Sigmoid colon (tissue), 7 donors: Measurements from ENCODE around the gene MTCL1. TPM values are rescaled to one million over a fixed set of nuclear protein-coding genes. Genes with fewer than 3 reads are reported as not detected.

Experiments
- DNase-seq: peaks from one replicate; pipeline ENCODE4 v3.0.0-alpha.2; 2019
- H3K27ac ChIP-seq, 4 donors: fragments of 200-600 bp; sonication (generic); one replicate each; pipeline ENCODE4 v1.5.1; 2016 to 2019; ENCODE audit warnings: mild to moderate bottlenecking in 1 of 4
- H3K27me3 ChIP-seq, 3 donors: fragments of 200-600 bp; sonication (generic); one replicate each; pipeline ENCODE4 v1.5.1; 2019; ENCODE audit warnings: mild to moderate bottlenecking in 1 of 3
- H3K36me3 ChIP-seq, 4 donors: fragments of 200-600 bp; sonication (generic); one replicate each; pipeline ENCODE4 v1.5.1; 2016 to 2019
- H3K4me1 ChIP-seq, 4 donors: fragments of 200-600 bp; sonication (generic); one replicate each; pipeline ENCODE4 v1.5.1; 2017 to 2019
- H3K4me3 ChIP-seq, 4 donors: fragments of 200-600 bp; sonication (generic); one replicate each; pipeline ENCODE4 v1.5.1; 2017 to 2019; ENCODE audit warnings: mild to moderate bottlenecking in 2 of 4, moderate library complexity in 1 of 4
- H3K9me3 ChIP-seq, 4 donors: fragments of 200-600 bp in 3 of 4; sonication (generic) in 3 of 4; one replicate each; pipeline versions ENCODE4 v1.5.1 to v1.6.1; 2013 to 2019
- EP300 ChIP-seq, 4 donors: sonication (generic); formaldehyde crosslinking; IDR thresholded peaks; one replicate each; pipeline ENCODE4 v1.6.1; 2017; ENCODE audit warnings: antibody characterized with exemption in 4 of 4
- POLR2A ChIP-seq, 2 donors: fragments of 450-650 bp; IDR thresholded peaks; one replicate each; pipeline ENCODE4 v1.6.1; 2016; ENCODE audit warnings: antibody characterized with exemption in 2 of 2, mild to moderate bottlenecking in 2 of 2, moderate library complexity in 2 of 2
- POLR2AphosphoS5 ChIP-seq, 4 donors: sonication (generic); formaldehyde crosslinking; IDR thresholded peaks; one replicate each; pipeline ENCODE4 v1.6.1; 2017; ENCODE audit warnings: antibody characterized with exemption in 4 of 4
- WGBS, 2 donors: extraction: QIAGEN DNeasy Blood & Tissue Kit; methylation state at CpG; one replicate each; pipeline ENCODE4 v1.1.7; 2013; 5-methylcytosine and 5-hydroxymethylcytosine counted together
- intact Hi-C: fragments of 100-400 bp; cut with DNase I; formaldehyde crosslinking; loops from one replicate; pipeline ENCODE4 v1.15.1; 2023
- polyA plus RNA-seq, 3 donors: library from polyadenylated mRNA; stranded (reverse); fragments of 200-250 nt; gene quantifications; one replicate each; pipeline ENCODE4 v1.2.3, GENCODE V29; 2013
- total RNA-seq, 4 donors: library from RNA; depleted of rRNA; stranded (reverse); fragments of >200 nt; gene quantifications; one replicate each; pipeline ENCODE4 v1.1.0, GENCODE V29; 2016
- TF ChIP-seq, protein P1 (sequence below), 4 experiments: fragments of 450-650 bp in 3 of 4; fragments of 200-600 bp in 1 of 4; IDR thresholded peaks; one replicate each; pipeline ENCODE4 v1.5.1; 2016 to 2019; ENCODE audit warnings: antibody characterized with exemption in 4 of 4, mild to moderate bottlenecking in 3 of 4, moderate library complexity in 2 of 4
- donor health status: healthy with polysubstance abuse.
- donor health status: Bipolar disorder and iron deficiency.
- donor health status: healthy.

Gene MTCL1
- total and polyA plus RNA-seq, 7 donors: 0.69 to 133 (median 58.5) TPM

DNA sequence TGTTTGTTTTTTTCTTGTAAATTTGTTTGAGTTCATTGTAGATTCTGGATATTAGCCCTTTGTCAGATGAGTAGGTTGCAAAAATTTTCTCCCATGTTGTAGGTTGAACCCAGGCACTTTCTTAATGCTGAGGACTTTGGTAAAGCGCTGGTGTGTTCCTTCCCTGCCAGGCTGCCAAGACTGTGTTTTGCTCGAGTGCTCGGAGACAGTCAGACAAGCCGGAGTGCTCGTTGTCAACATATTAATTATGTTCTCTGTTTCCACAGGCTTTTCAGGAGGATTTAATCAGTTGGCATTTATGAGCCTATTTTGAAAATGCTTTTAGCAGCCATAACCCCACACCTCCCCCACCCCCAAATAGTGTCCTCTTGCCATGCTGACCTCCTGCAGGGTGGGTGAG lies 6.4 kb downstream of the MTCL1 start:
- intact Hi-C loops: no loop called here
- 94 to 98% methylated on average over 5 of the region's 5 CpGs for WGBS, 2 donors
- peaks cover 0 to 65% (median 36%) of the 10 kb centered on the region in 4 donors for H3K4me1 ChIP-seq
- H3K9me3 ChIP-seq: no peaks in the 10 kb centered on the region
- TF ChIP-seq EP300 (IDR thresholded peaks at IDR 0.05) (no peak), POLR2AphosphoS5 (IDR thresholded peaks at IDR 0.05) (no peak), POLR2A (IDR thresholded peaks at IDR 0.05) (no peak)
- TF ChIP-seq, protein P1, sequence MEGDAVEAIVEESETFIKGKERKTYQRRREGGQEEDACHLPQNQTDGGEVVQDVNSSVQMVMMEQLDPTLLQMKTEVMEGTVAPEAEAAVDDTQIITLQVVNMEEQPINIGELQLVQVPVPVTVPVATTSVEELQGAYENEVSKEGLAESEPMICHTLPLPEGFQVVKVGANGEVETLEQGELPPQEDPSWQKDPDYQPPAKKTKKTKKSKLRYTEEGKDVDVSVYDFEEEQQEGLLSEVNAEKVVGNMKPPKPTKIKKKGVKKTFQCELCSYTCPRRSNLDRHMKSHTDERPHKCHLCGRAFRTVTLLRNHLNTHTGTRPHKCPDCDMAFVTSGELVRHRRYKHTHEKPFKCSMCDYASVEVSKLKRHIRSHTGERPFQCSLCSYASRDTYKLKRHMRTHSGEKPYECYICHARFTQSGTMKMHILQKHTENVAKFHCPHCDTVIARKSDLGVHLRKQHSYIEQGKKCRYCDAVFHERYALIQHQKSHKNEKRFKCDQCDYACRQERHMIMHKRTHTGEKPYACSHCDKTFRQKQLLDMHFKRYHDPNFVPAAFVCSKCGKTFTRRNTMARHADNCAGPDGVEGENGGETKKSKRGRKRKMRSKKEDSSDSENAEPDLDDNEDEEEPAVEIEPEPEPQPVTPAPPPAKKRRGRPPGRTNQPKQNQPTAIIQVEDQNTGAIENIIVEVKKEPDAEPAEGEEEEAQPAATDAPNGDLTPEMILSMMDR (IDR thresholded peaks at IDR 0.05): no peak
- no peaks in the 10 kb centered on the region for H3K27me3 ChIP-seq
- DNase-seq: no peak
- no peaks in the 10 kb centered on the region for H3K36me3 ChIP-seq
- peak overlapping the region in 2 of 4 donors; percentile 3 to 4 for H3K4me3 ChIP-seq
- H3K27ac ChIP-seq: peak overlapping the region; percentile 42 to 75 (median 72)

DNA sequence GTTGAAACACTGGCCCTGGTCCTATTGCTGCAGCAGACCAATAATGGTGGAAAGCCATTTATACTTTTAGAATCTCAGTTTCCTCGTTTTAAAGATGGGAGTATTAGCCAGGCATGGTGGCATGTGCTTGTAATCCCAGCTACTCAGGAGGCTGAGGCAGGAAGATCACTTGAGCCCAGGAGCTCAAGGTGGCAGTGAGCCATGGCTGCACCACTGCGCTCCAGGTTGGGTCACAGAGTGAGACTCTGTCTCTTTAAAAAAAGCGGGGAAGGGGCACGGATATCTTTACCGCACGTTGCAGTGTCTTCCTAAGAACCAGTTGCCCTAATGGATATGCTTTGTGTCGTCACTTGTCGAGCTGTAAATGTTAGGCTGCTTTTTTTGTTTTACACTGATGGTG lies 8.3 kb downstream of the MTCL1 start:
- Histone ChIP-seq H3K4me3 (no peak overlapping the region), H3K4me1 (peaks cover 0 to 84% (median 49%) of the 10 kb centered on the region in 4 donors), H3K27me3 (no peaks in the 10 kb centered on the region), H3K36me3 (peaks cover 0 to 3% (median 0%) of the 10 kb centered on the region in 4 donors), H3K9me3 (no peaks in the 10 kb centered on the region), H3K27ac (peak overlapping the region; percentile 11 to 75 (median 72))
- DNase-seq: no peak
- intact Hi-C loops: no loop called here
- WGBS, 2 donors: 65 to 75% methylated on average over 8 of the region's 8 CpGs
- no peak for TF ChIP-seq EP300 (IDR thresholded peaks at IDR 0.05)
- no peak for TF ChIP-seq POLR2A (IDR thresholded peaks at IDR 0.05)
- TF ChIP-seq POLR2AphosphoS5 (IDR thresholded peaks at IDR 0.05): no peak
- TF ChIP-seq, protein P1 (IDR thresholded peaks at IDR 0.05): no peak

DNA sequence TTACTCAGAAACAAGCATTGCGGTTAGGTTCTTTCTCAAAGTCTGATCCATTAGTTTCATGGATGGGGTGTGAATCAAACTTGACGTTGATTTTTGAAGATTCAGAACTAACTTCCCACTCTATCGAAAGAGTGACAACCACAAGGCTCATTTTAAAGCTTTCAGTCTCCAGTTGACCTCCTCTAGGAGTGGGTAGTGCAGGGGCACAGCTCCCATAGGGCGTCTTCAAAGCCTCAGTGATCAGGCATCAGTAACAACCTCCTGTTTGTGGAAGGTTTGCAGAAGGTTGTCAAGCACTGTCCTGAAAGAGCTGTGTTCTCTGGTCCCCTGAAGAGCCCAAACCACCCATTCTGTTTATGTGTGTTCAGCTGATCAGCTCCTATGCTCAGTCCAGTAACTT lies 10.2 kb downstream of the MTCL1 start:
- DNase-seq: no peak
- Histone ChIP-seq H3K4me3 (no peak overlapping the region), H3K36me3 (peaks cover 0 to 17% (median 8%) of the 10 kb centered on the region in 4 donors), H3K27ac (peak overlapping the region in 3 of 4 donors; percentile 72 to 75 (median 73)), H3K4me1 (peaks cover 0 to 67% (median 45%) of the 10 kb centered on the region in 4 donors), H3K27me3 (no peaks in the 10 kb centered on the region), H3K9me3 (no peaks in the 10 kb centered on the region)
- WGBS, 2 donors: 86 to 92% methylated on average over 4 of the region's 4 CpGs
- intact Hi-C loops: no loop called here
- TF ChIP-seq POLR2A (IDR thresholded peaks at IDR 0.05): no peak
- TF ChIP-seq EP300 (IDR thresholded peaks at IDR 0.05): no peak
- no peak for TF ChIP-seq POLR2AphosphoS5 (IDR thresholded peaks at IDR 0.05)
- TF ChIP-seq, protein P1 (IDR thresholded peaks at IDR 0.05): no peak

DNA sequence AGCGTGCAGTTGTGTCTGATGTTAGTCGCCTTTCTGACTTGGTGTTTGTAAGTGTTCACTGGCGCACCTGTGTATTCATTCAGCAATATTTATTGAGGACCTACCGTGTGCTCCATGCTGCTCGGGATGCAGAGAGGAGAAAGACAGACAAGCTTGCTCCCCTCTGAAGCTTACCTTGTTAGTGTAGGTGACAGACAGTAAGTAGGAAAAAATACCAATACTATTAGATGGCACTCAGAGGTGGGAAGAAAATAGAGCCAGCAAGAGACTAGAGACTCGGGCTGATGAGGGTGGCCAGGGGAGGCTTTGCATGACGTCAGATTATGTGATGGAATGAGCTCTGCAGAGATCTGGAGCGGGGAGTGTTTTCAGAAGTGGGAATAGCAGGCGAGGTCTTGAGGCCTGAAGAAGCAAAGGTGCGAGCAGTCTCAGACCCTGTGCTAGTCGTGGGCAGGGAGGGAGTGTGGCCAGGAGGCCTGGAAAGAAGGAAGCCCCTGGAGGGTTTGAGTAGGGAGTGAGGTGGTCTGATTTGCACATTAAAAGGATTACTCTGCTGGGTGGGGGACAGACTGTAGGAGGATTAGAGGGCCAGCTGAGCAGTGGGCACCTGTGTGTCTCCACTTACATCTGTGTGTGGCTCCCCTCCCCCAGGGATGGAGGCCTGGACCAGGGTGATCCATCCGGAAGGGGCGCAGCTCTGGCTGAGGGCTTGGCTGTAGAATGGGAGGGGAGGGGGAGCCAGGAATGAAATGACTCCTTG lies 11.8 kb downstream of the MTCL1 start:
- peaks cover 0 to 70% (median 45%) of the 10 kb centered on the region in 4 donors for H3K4me1 ChIP-seq
- no peaks in the 10 kb centered on the region for H3K9me3 ChIP-seq
- peaks cover 0 to 31% (median 15%) of the 10 kb centered on the region in 4 donors for H3K36me3 ChIP-seq
- H3K4me3 ChIP-seq: no peak overlapping the region
- TF ChIP-seq, protein P1 (IDR thresholded peaks at IDR 0.05): no peak
- no peak for TF ChIP-seq EP300 (IDR thresholded peaks at IDR 0.05)
- TF ChIP-seq POLR2A (IDR thresholded peaks at IDR 0.05): no peak
- TF ChIP-seq POLR2AphosphoS5 (IDR thresholded peaks at IDR 0.05): no peak
- WGBS, 2 donors: 72 to 84% methylated on average over 13 of the region's 13 CpGs
- no peaks in the 10 kb centered on the region for H3K27me3 ChIP-seq
- H3K27ac ChIP-seq: peak overlapping the region in 3 of 4 donors; percentile 53 to 73 (median 72)
- intact Hi-C loops: no loop called here
- no peak for DNase-seq
